DOHH2 (cell line): Measurements from ENCODE around the gene FOXK1.
"Not testable (repeated sequence)": the region's sequence is repeated elsewhere in the genome, so short reads cannot be mapped to it uniquely, and the experiment has no call there.

Source experiments
- H3F3A ChIP-seq: fragments of 200-600 bp; sonication (generic), shearing (Covaris generic); 2 replicates; pipeline ENCODE4 v1.6.0; 2016; ENCODE audit warnings: antibody characterized with exemption, mild to moderate bottlenecking; ENCODE audit not compliant: control insufficient read depth, insufficient read depth
- H3K27ac ChIP-seq: fragments of 200-600 bp; sonication (generic); 2 replicates; pipeline ENCODE4 v1.5.1; 2014; ENCODE audit warnings: low read depth, mild to moderate bottlenecking, low read length, moderate library complexity
- H3K27me3 ChIP-seq: fragments of 200-600 bp; sonication (generic); 2 replicates; pipeline ENCODE4 v1.6.1; 2014; ENCODE audit warnings: mild to moderate bottlenecking, low read length, mixed read lengths; ENCODE audit not compliant: control insufficient read depth
- H3K36me3 ChIP-seq: fragments of 200-600 bp; sonication (generic); 2 replicates; pipeline ENCODE4 v1.6.1; 2014; ENCODE audit warnings: mild to moderate bottlenecking, low read length, moderate library complexity, mixed read lengths; ENCODE audit not compliant: control insufficient read depth
- H3K4me1 ChIP-seq: fragments of 200-600 bp; sonication (generic); 2 replicates; pipeline ENCODE4 v1.6.1; 2014; ENCODE audit warnings: mild to moderate bottlenecking, low read length, mixed read lengths; ENCODE audit not compliant: control insufficient read depth
- H3K4me2 ChIP-seq: fragments of 200-600 bp; sonication (generic); 2 replicates; pipeline ENCODE4 v1.6.0; 2014; ENCODE audit warnings: mild to moderate bottlenecking, low read length, moderate library complexity
- H3K4me3 ChIP-seq: fragments of 200-600 bp; sonication (generic); 2 replicates; pipeline ENCODE4 v1.5.1; 2014; ENCODE audit warnings: mild to moderate bottlenecking, low read length, mixed read lengths
- H3K79me2 ChIP-seq: fragments of 200-600 bp; sonication (generic); 2 replicates; pipeline ENCODE4 v1.6.1; 2014; ENCODE audit warnings: mild to moderate bottlenecking, low read length, mixed read lengths; ENCODE audit not compliant: control insufficient read depth
- H3K9me2 ChIP-seq: fragments of 200-600 bp; sonication (generic); replicated peaks from 2 replicates; pipeline ENCODE4 v1.6.1; 2014; ENCODE audit warnings: mild to moderate bottlenecking, low read length, mixed read lengths; ENCODE audit not compliant: control insufficient read depth
- H3K9me3 ChIP-seq: fragments of 200-600 bp; sonication (generic); 2 replicates; pipeline ENCODE4 v1.6.1; 2014; ENCODE audit warnings: antibody characterized with exemption, low read length, mixed read lengths; ENCODE audit not compliant: control insufficient read depth, insufficient read depth
- H4K20me1 ChIP-seq: fragments of 200-600 bp; sonication (generic); 2 replicates; pipeline ENCODE4 v1.6.0; 2014; ENCODE audit warnings: low read depth, mild to moderate bottlenecking, antibody characterized with exemption, low read length, moderate library complexity; ENCODE audit not compliant: control insufficient read depth, insufficient read depth
- CTCF ChIP-seq: fragments of 200-600 bp; sonication (generic); IDR thresholded peaks from one replicate; pipeline ENCODE4 v1.5.1; 2014; ENCODE audit warnings: antibody characterized with exemption, mild to moderate bottlenecking, low read depth, low read length; ENCODE audit not compliant: poor library complexity, severe bottlenecking
- EZH2phosphoT487 ChIP-seq: fragments of 200-600 bp; sonication (generic); IDR thresholded peaks from 2 replicates; pipeline ENCODE4 v1.6.1; 2017; ENCODE audit warnings: borderline replicate concordance, mild to moderate bottlenecking, antibody characterized with exemption, low read length, moderate library complexity, mixed read lengths

FOXK1 gene

GRCh38 chr7:4692055-4692454 is 10.0 kb downstream of the FOXK1 start:
- no peak for TF ChIP-seq EZH2phosphoT487
- TF ChIP-seq CTCF, result no peak
- H3K9me3 ChIP-seq, result no peaks in the 10 kb centered on the region
- peaks cover 7% of the 10 kb centered on the region for H3K36me3 ChIP-seq
- H4K20me1 ChIP-seq, result peaks cover 29% of the 10 kb centered on the region
- no peaks in the 10 kb centered on the region for H3K9me2 ChIP-seq
- H3K27ac ChIP-seq, result no peak overlapping the region
- H3F3A ChIP-seq, result no peaks in the 10 kb centered on the region
- no peaks in the 10 kb centered on the region for H3K27me3 ChIP-seq
- peaks cover 46% of the 10 kb centered on the region for H3K4me1 ChIP-seq
- no peak overlapping the region for H3K4me3 ChIP-seq
- peaks cover 100% of the 10 kb centered on the region for H3K79me2 ChIP-seq
- H3K4me2 ChIP-seq, result peak overlapping the region; percentile 6

GRCh38 chr7:4692622-4693021 is 10.5 kb downstream of the FOXK1 start:
- Histone ChIP-seq H3K4me1 (peaks cover 46% of the 10 kb centered on the region), H4K20me1 (peaks cover 29% of the 10 kb centered on the region)
- H3K4me2 ChIP-seq, result not testable (repeated sequence)

GRCh38 chr7:4693152-4693551 is 11.1 kb downstream of the FOXK1 start:
- H3K4me3 ChIP-seq, result no peak overlapping the region
- no peak overlapping the region for H3K27ac ChIP-seq
- TF ChIP-seq EZH2phosphoT487, result no peak
- no peak for TF ChIP-seq CTCF
- peaks cover 29% of the 10 kb centered on the region for H4K20me1 ChIP-seq
- no peaks in the 10 kb centered on the region for H3K9me2 ChIP-seq
- no peaks in the 10 kb centered on the region for H3K9me3 ChIP-seq
- peaks cover 7% of the 10 kb centered on the region for H3K36me3 ChIP-seq
- H3F3A ChIP-seq, result no peaks in the 10 kb centered on the region
- H3K4me1 ChIP-seq, result peaks cover 46% of the 10 kb centered on the region
- no peaks in the 10 kb centered on the region for H3K27me3 ChIP-seq
- 0 out of 2 replicates have a peak overlapping the region, but pooled peaks have one; percentile 26 for H3K4me2 ChIP-seq
- H3K79me2 ChIP-seq, result peaks cover 99% of the 10 kb centered on the region

More at GRCh38 chr7:4692622-4693021, 10.5 kb downstream of the FOXK1 start:
- not testable (repeated sequence) for H3K4me3 ChIP-seq, H3F3A ChIP-seq, H3K36me3 ChIP-seq, H3K9me2 ChIP-seq, H3K9me3 ChIP-seq, H3K27me3 ChIP-seq, H3K27ac ChIP-seq
- peaks cover 100% of the 10 kb centered on the region for H3K79me2 ChIP-seq

- peaks cover 30% of the 10 kb centered on the region for H4K20me1 ChIP-seq
- peaks cover 43% of the 10 kb centered on the region for H3K4me1 ChIP-seq
- peaks cover 7% of the 10 kb centered on the region for H3K36me3 ChIP-seq
- no peak overlapping the region for H3K4me2 ChIP-seq
- no peaks in the 10 kb centered on the region for H3F3A ChIP-seq
- no peaks in the 10 kb centered on the region for H3K9me2 ChIP-seq
- H3K9me3 ChIP-seq, result no peaks in the 10 kb centered on the region
- no peak overlapping the region for H3K27ac ChIP-seq
- H3K27me3 ChIP-seq, result no peaks in the 10 kb centered on the region
- TF ChIP-seq EZH2phosphoT487 (no peak), CTCF (no peak)
- no peak overlapping the region for H3K4me3 ChIP-seq
- peaks cover 99% of the 10 kb centered on the region for H3K79me2 ChIP-seq
Measured at GRCh38 chr7:4693749-4694148, 11.7 kb downstream of the FOXK1 start.
